Stomach (tissue), 9 donors: ENCODE measurements around the gene DLGAP1. TPM values are rescaled to one million over a fixed set of nuclear protein-coding genes. Genes with fewer than 3 reads are reported as not detected.

Experiments
- DNase-seq, 2 donors: peaks; one replicate each; pipeline versions ENCODE4 v3.0.0 to v3.0.0-alpha.2; 2013 to 2019
- H3K27ac ChIP-seq, 5 donors: fragments of 200-600 bp in 4 of 5; sonication (generic) in 4 of 5; one replicate each; pipeline ENCODE4 v1.5.1; 2013 to 2019; ENCODE audit warnings: mild to moderate bottlenecking in 1 of 5, moderate library complexity in 1 of 5
- H3K27me3 ChIP-seq, 3 donors: fragments of 200-600 bp; sonication (generic); one replicate each; pipeline ENCODE4 v1.5.1; 2017 to 2019; ENCODE audit warnings: mixed run types in 1 of 3
- H3K36me3 ChIP-seq, 4 donors: fragments of 200-600 bp; sonication (generic); 1 replicate in 3 of 4; 2 replicates in 1 of 4; pipeline ENCODE4 v1.5.1; 2016 to 2019
- H3K4me1 ChIP-seq, 4 donors: fragments of 200-600 bp; sonication (generic); one replicate each; pipeline ENCODE4 v1.5.1; 2016 to 2019
- H3K4me3 ChIP-seq, 4 donors: fragments of 200-600 bp; sonication (generic) in 3 of 4; one replicate each; pipeline ENCODE4 v1.5.1; 2016 to 2019; ENCODE audit warnings: mild to moderate bottlenecking in 1 of 4
- H3K9me3 ChIP-seq, 4 donors: fragments of 200-600 bp; sonication (generic); one replicate each; pipeline ENCODE4 v1.5.1; 2016 to 2019
- EP300 ChIP-seq: sonication (generic); formaldehyde crosslinking; IDR thresholded peaks from one replicate; pipeline ENCODE4 v1.6.1; 2017; ENCODE audit warnings: antibody characterized with exemption
- POLR2A ChIP-seq, 4 donors: fragments of 450-650 bp; IDR thresholded peaks; one replicate each; pipeline ENCODE4 v1.6.1; 2016; ENCODE audit warnings: antibody characterized with exemption in 4 of 4, control low read depth in 2 of 4, mild to moderate bottlenecking in 1 of 4, moderate library complexity in 1 of 4
- POLR2AphosphoS5 ChIP-seq, 3 donors: sonication (generic); formaldehyde crosslinking; IDR thresholded peaks; one replicate each; pipeline ENCODE4 v1.6.1; 2016; ENCODE audit warnings: antibody characterized with exemption in 3 of 3
- WGBS, 5 donors: extraction: QIAGEN DNeasy Blood & Tissue Kit in 3 of 5; methylation state at CpG; one replicate each; pipeline versions ENCODE4 v1.1.5 to v1.1.7; 2013 to 2018; 5-methylcytosine and 5-hydroxymethylcytosine counted together
- intact Hi-C: fragments of 100-400 bp; cut with DNase I; formaldehyde crosslinking; loops from one replicate; pipeline ENCODE4 v1.15.1; 2023; ENCODE audit warnings: low total_unique reads
- polyA plus RNA-seq, 3 donors: library from polyadenylated mRNA; stranded (reverse); fragments of 200-250 nt; gene quantifications; one replicate each; pipeline ENCODE4 v1.2.3, GENCODE V29; 2013
- total RNA-seq, 5 donors: library from RNA; depleted of rRNA; stranded (reverse); fragments of >200 nt; gene quantifications; one replicate each; pipeline versions ENCODE4 v1.1.0 to v1.2.3, GENCODE V29; 2014 to 2016
- TF ChIP-seq, protein P1 (sequence below), 7 experiments: fragments of 450-650 bp in 4 of 7; fragments of 200-600 bp in 3 of 7; sonication (generic) in 3 of 7; IDR thresholded peaks; one replicate each; pipeline ENCODE4 v1.5.1; 2016 to 2019; ENCODE audit warnings: antibody characterized with exemption in 7 of 7, control low read depth in 2 of 7, mild to moderate bottlenecking in 1 of 7
- donor health status: healthy with polysubstance abuse.
- donor health status: Bipolar disorder and iron deficiency.
- donor health status: healthy.

The DLGAP1 gene
- total and polyA plus RNA-seq, 8 donors = 0.06 to 7.0 (median 1.3) TPM; not detected in 1

DNA sequence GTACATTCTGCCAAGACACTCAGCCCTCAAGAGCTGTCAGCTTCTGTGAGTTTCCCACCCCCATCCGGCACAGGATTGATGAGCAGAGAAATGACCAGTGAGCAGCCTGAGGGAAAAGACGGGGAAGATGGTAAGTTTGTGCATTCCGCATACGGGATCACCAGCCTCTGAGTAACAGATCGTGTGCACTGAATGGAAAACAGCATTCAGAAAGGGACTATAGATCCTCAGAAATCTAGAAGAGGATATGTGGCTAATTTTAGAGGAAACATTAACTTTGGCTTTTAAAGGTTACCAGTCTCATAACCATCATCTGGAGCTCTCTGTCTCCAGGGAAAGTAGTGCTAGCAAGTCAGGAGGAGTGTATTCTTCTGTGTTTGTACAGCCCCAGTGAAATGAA lies 679.1 kb downstream of the DLGAP1 start:
- intact Hi-C loops = no loop called here
- TF ChIP-seq POLR2A (IDR thresholded peaks at IDR 0.05) = no peak
- TF ChIP-seq EP300 = no peak
- TF ChIP-seq, protein P1, sequence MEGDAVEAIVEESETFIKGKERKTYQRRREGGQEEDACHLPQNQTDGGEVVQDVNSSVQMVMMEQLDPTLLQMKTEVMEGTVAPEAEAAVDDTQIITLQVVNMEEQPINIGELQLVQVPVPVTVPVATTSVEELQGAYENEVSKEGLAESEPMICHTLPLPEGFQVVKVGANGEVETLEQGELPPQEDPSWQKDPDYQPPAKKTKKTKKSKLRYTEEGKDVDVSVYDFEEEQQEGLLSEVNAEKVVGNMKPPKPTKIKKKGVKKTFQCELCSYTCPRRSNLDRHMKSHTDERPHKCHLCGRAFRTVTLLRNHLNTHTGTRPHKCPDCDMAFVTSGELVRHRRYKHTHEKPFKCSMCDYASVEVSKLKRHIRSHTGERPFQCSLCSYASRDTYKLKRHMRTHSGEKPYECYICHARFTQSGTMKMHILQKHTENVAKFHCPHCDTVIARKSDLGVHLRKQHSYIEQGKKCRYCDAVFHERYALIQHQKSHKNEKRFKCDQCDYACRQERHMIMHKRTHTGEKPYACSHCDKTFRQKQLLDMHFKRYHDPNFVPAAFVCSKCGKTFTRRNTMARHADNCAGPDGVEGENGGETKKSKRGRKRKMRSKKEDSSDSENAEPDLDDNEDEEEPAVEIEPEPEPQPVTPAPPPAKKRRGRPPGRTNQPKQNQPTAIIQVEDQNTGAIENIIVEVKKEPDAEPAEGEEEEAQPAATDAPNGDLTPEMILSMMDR (IDR thresholded peaks at IDR 0.05) = no peak
- no peak for TF ChIP-seq POLR2AphosphoS5 (IDR thresholded peaks at IDR 0.05)
- no peaks in the 10 kb centered on the region for H3K36me3 ChIP-seq
- DNase-seq = no peak
- H3K27ac ChIP-seq = no peak overlapping the region
- WGBS, 5 donors = 87 to 93% (median 92%) methylated on average over 5 of the region's 5 CpGs
- H3K9me3 ChIP-seq = no peaks in the 10 kb centered on the region
- H3K4me3 ChIP-seq = no peak overlapping the region
- H3K4me1 ChIP-seq = peaks cover 20 to 36% (median 27%) of the 10 kb centered on the region in 4 donors
- no peaks in the 10 kb centered on the region for H3K27me3 ChIP-seq

DNA sequence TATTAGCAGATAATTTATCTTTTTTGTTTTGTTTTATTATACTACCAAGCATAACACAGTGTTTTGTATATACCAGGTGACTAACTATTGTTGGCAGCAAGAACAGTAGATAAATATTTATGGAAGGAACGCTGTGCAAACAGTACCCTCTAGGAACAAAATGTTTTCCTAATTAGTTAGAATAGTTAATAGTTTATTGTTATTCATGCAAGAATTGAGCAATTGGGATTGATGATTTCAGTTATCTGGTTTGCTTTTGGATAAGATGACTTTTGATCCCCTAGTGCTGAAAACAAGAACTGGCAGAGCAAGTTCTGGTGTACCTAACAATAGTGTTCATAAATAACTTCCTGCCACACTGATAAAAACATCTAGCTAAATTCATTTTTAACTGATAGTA lies 681.8 kb downstream of the DLGAP1 start:
- Histone ChIP-seq H3K27ac (peak overlapping the region in 3 of 5 donors; percentile 59 to 84 (median 77)), H3K27me3 (no peaks in the 10 kb centered on the region), H3K4me3 (no peak overlapping the region), H3K4me1 (peaks cover 25 to 42% (median 32%) of the 10 kb centered on the region in 4 donors), H3K36me3 (no peaks in the 10 kb centered on the region), H3K9me3 (no peaks in the 10 kb centered on the region)
- intact Hi-C loops = no loop called here
- WGBS, 5 donors = 13 to 44% (median 18%) methylated on average over 1 of the region's 1 CpG
- DNase-seq = peak in 1 of 2 donors; percentile 67
- TF ChIP-seq, protein P1 (IDR thresholded peaks at IDR 0.05) = peak in 3 of 7 experiments; percentile 8 to 37 (median 28)
- TF ChIP-seq POLR2AphosphoS5 (IDR thresholded peaks at IDR 0.05) (peak in 2 of 3 donors; percentile 76 to 84), EP300 (no peak)

DNA sequence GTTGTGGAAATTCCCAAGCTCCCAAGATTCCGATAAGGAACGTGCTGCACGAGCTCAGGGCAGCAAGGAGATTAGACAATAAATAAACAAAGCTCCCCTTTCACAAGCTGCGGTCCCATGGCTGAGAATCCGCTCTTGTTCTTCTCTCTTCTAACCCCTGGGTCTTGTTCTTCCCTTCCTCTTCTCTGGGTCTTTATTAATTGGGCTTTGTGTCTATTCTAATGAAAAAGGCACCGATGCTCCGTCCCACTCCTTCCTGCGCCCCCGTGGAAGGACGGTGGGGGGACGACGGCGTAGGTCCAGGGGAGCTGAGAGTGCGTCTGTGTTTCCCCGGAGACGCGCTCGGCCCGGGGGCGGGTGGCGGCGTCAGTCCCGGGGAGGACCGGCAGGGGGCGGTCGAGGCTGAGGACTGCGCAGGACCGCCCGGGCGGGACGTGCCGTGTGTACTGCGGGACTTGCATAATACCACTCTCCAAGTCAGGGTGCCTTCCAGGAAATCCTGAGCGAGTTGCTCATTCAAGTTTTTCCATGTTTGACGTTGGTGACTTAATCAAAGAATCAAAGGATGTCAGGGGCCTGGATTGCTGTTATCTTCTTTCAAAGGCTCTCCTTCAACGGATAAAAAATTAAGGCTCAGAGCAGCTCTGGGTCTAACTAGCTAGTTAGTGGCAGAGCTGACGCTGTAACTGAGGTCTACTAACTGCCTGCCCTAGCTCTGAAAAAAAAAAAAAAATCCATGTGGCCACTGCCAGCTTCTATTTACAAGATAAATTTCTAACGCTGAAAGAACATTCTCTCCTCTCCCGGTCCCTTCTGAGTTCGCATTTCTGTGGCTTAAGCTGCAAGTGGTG lies 683.8 kb downstream of the DLGAP1 start:
- Histone ChIP-seq H3K27me3 (no peaks in the 10 kb centered on the region), H3K4me1 (peaks cover 25 to 42% (median 32%) of the 10 kb centered on the region in 4 donors), H3K27ac (peak overlapping the region; percentile 61 to 84 (median 74)), H3K36me3 (no peaks in the 10 kb centered on the region), H3K4me3 (peak overlapping the region; percentile 24 to 36 (median 32)), H3K9me3 (no peaks in the 10 kb centered on the region)
- intact Hi-C loops = no loop called here
- WGBS, 5 donors = 1 to 3% (median 2%) methylated on average over 38 to 40 of the region's 40 CpGs
- peak; percentile 90 to 96 for DNase-seq
- TF ChIP-seq POLR2A (IDR thresholded peaks at IDR 0.05) = no peak
- TF ChIP-seq, protein P1 (IDR thresholded peaks at IDR 0.05) = peak in 6 of 7 experiments; percentile 79 to 98 (median 97)
- TF ChIP-seq POLR2AphosphoS5 (IDR thresholded peaks at IDR 0.05) = peak in 2 of 3 donors; percentile 37 to 77
- no peak for TF ChIP-seq EP300

DNA sequence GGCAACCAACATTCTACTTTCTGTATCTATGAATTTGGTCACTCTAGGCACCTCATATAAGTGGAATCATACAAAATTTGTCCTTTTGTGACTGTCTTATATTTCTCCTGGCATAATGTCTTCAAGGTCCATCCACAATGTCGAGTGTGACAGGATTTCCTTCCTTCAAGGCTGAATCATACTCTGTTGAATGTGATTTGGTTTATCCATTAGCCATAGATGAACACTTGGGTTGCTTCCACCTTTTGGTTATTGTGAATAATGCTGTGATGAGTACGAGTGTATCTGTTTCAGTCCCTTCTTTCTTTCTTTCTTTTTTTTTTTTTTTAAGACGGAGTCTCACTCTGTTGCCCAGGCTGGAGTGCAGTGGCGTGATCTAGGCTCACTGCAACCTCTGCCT lies 693.8 kb downstream of the DLGAP1 start:
- TF ChIP-seq POLR2A (IDR thresholded peaks at IDR 0.05) (no peak), POLR2AphosphoS5 (IDR thresholded peaks at IDR 0.05) (no peak), EP300 (no peak)
- TF ChIP-seq, protein P1 (IDR thresholded peaks at IDR 0.05) = no peak
- no peak for DNase-seq
- Histone ChIP-seq H3K9me3 (peaks cover 4 to 18% (median 13%) of the 10 kb centered on the region in 4 donors), H3K4me3 (no peak overlapping the region), H3K36me3 (no peaks in the 10 kb centered on the region), H3K4me1 (no peaks in the 10 kb centered on the region), H3K27me3 (no peaks in the 10 kb centered on the region), H3K27ac (no peak overlapping the region)
- intact Hi-C loops = loop anchor here (10.0 kb wide), 2 partner anchors 56 to 224 kb away; no protein-coding TSS in a partner anchor
- WGBS, 5 donors = 79 to 87% (median 84%) methylated on average over 4 of the region's 4 CpGs
